H1 (cell line): Measurements from ENCODE around the gene CMIP. TPM values are rescaled to one million over a fixed set of nuclear protein-coding genes. Genes with fewer than 3 reads are reported as not detected.

ENCODE experiments used
- CTCF ChIA-PET: fragments of 300-600 bp; sonication (Branson Sonifier 250); formaldehyde crosslinking; loops from one replicate; lab custom pipeline; 2021; ENCODE audit not compliant: partially characterized antibody; lab: Charles Lee
- POLR2A ChIA-PET: fragments of 300-600 bp; sonication (Branson Sonifier 250); formaldehyde crosslinking; loops from one replicate; lab custom pipeline; 2021; ENCODE audit warnings: inconsistent platforms; ENCODE audit not compliant: partially characterized antibody; lab: Charles Lee
- DNase-seq, 2 experiments: peaks; one replicate each; pipeline versions ENCODE4 v3.0.0 to v3.0.0-alpha.2; 2010 to 2022; ENCODE audit warnings: low spot score in 2 of 2, low read depth in 1 of 2, mixed read lengths in 1 of 2
- FAIRE-seq: peaks from 2 replicates; lab custom pipeline; 2011; peaks lifted over from hg19 to GRCh38; lab: Jason Lieb, UNC
- H2AFZ ChIP-seq: 2 replicates; pipeline ENCODE4 v1.8.1; 2012; ENCODE audit warnings: low read length, inconsistent platforms
- H2AK5ac ChIP-seq: 2 replicates; pipeline ENCODE4 v1.6.1; 2013; ENCODE audit warnings: low read depth, low read length
- H2BK120ac ChIP-seq: replicated peaks from 2 replicates; pipeline ENCODE3; 2013; ENCODE audit warnings: low read depth, low read length, inconsistent platforms
- H2BK12ac ChIP-seq: 2 replicates; pipeline ENCODE4 v1.6.1; 2013; ENCODE audit warnings: low read depth, low read length
- H2BK15ac ChIP-seq: 2 replicates; pipeline ENCODE4 v1.6.1; 2013; ENCODE audit warnings: low read length
- H2BK20ac ChIP-seq: 2 replicates; pipeline ENCODE4 v1.6.1; 2013; ENCODE audit warnings: low read length
- H2BK5ac ChIP-seq: 2 replicates; pipeline ENCODE4 v1.6.1; 2013; ENCODE audit warnings: low read depth, low read length
- H3K14ac ChIP-seq: 2 replicates; pipeline ENCODE4 v1.6.1; 2013; ENCODE audit warnings: inconsistent platforms; ENCODE audit not compliant: insufficient read length
- H3K18ac ChIP-seq: 2 replicates; pipeline ENCODE4 v1.6.1; 2013; ENCODE audit warnings: low read length; ENCODE audit errors: extremely low read depth
- H3K23ac ChIP-seq: 2 replicates; pipeline ENCODE4 v1.6.1; 2013; ENCODE audit warnings: inconsistent platforms; ENCODE audit not compliant: insufficient read length
- H3K23me2 ChIP-seq: 2 replicates; pipeline ENCODE4 v1.6.1; 2013; ENCODE audit warnings: low read depth, low read length
- H3K27ac ChIP-seq: 2 replicates; pipeline ENCODE4 v1.6.1; 2011; ENCODE audit warnings: low read depth, low read length, inconsistent platforms
- H3K27me3 ChIP-seq, 4 experiments: replicated peaks in 1 of 4; 1 replicate in 1 of 4; 2 replicates in 3 of 4; pipeline versions ENCODE4 v1.6.1 to v1.8.1; 2011 to 2013; ENCODE audit warnings: low read length in 3 of 4, mild to moderate bottlenecking in 3 of 4, inconsistent platforms in 2 of 4, mixed read lengths in 2 of 4, moderate library complexity in 1 of 4; ENCODE audit not compliant: control insufficient read depth in 3 of 4, insufficient read depth in 3 of 4; ENCODE audit errors: extremely low read depth in 1 of 4
- H3K36me3 ChIP-seq, 4 experiments: 2 replicates each; pipeline versions ENCODE4 v1.6.1 to v1.8.1; 2011 to 2013; ENCODE audit warnings: mild to moderate bottlenecking in 4 of 4, low read length in 3 of 4, moderate library complexity in 2 of 4, control low read depth in 1 of 4, inconsistent platforms in 1 of 4; ENCODE audit not compliant: insufficient read depth in 4 of 4, control insufficient read depth in 2 of 4
- H3K4ac ChIP-seq: replicated peaks from 2 replicates; pipeline ENCODE3; 2013; ENCODE audit warnings: low read length, low read depth, mixed read lengths, inconsistent platforms; ENCODE audit not compliant: insufficient read length
- H3K4me1 ChIP-seq, 4 experiments: replicated peaks in 1 of 4; 1 replicate in 1 of 4; 2 replicates in 3 of 4; pipeline versions ENCODE4 v1.6.1 to v1.8.1; 2011 to 2013; ENCODE audit warnings: low read length in 3 of 4, inconsistent platforms in 2 of 4, mixed read lengths in 1 of 4; ENCODE audit not compliant: insufficient read depth in 4 of 4, control insufficient read depth in 3 of 4
- H3K4me2 ChIP-seq, 2 experiments: 2 replicates each; pipeline versions ENCODE4 v1.6.1 to v1.8.1; 2011 to 2013; ENCODE audit warnings: low read depth in 2 of 2, low read length in 2 of 2, control low read depth in 1 of 2, inconsistent platforms in 1 of 2, mild to moderate bottlenecking in 1 of 2; ENCODE audit not compliant: insufficient read depth in 1 of 2
- H3K4me3 ChIP-seq, 4 experiments: fragments of 200-600, 300-600 bp in 1 of 4; sonication (generic), shearing (Covaris generic), sonication (Bioruptor Twin) in 1 of 4; 2 replicates each; pipeline versions ENCODE4 v1.5.1 to v1.8.1; 2011 to 2016; ENCODE audit warnings: low read length in 4 of 4, low read depth in 3 of 4, control low read depth in 2 of 4, inconsistent platforms in 2 of 4, mild to moderate bottlenecking in 2 of 4, mixed read lengths in 1 of 4, moderate library complexity in 1 of 4; ENCODE audit not compliant: insufficient read depth in 2 of 4; ENCODE audit errors: extremely low read depth in 1 of 4
- H3K56ac ChIP-seq: replicated peaks from 2 replicates; pipeline ENCODE3; 2013; ENCODE audit warnings: low read depth, mild to moderate bottlenecking, mixed read lengths, low read length, inconsistent platforms; ENCODE audit not compliant: insufficient read length
- H3K79me1 ChIP-seq: 2 replicates; pipeline ENCODE4 v1.6.1; 2013; ENCODE audit warnings: low read depth, low read length, control low read depth
- H3K79me2 ChIP-seq, 2 experiments: 2 replicates each; pipeline versions ENCODE4 v1.6.1 to v1.8.1; 2012 to 2013; ENCODE audit warnings: low read length in 2 of 2, mild to moderate bottlenecking in 2 of 2, inconsistent platforms in 1 of 2; ENCODE audit not compliant: insufficient read depth in 2 of 2, control insufficient read depth in 1 of 2
- H3K9ac ChIP-seq, 4 experiments: replicated peaks in 1 of 4; 1 replicate in 1 of 4; 2 replicates in 3 of 4; pipeline versions ENCODE4 v1.6.1 to v1.8.1; 2011 to 2013; ENCODE audit warnings: low read depth in 3 of 4, low read length in 3 of 4, control low read depth in 2 of 4, mild to moderate bottlenecking in 2 of 4, moderate library complexity in 2 of 4, inconsistent platforms in 1 of 4; ENCODE audit errors: extremely low read depth in 1 of 4
- H3K9me3 ChIP-seq, 2 experiments: 2 replicates each; pipeline versions ENCODE4 v1.6.1 to v1.8.1; 2012 to 2013; ENCODE audit warnings: mild to moderate bottlenecking in 2 of 2, moderate library complexity in 2 of 2, control low read depth in 1 of 2, inconsistent platforms in 1 of 2, low read depth in 1 of 2, low read length in 1 of 2, mixed read lengths in 1 of 2; ENCODE audit not compliant: insufficient read depth in 2 of 2
- H4K20me1 ChIP-seq, 2 experiments: replicated peaks in 1 of 2; 2 replicates each; pipeline versions ENCODE3 to v1.8.1; 2011 to 2013; ENCODE audit warnings: inconsistent platforms in 2 of 2, low read length in 2 of 2, mild to moderate bottlenecking in 1 of 2; ENCODE audit not compliant: insufficient read depth in 2 of 2, control insufficient read depth in 1 of 2
- H4K5ac ChIP-seq: 2 replicates; pipeline ENCODE4 v1.6.1; 2013; ENCODE audit warnings: low read length, low read depth, mixed read lengths, inconsistent platforms; ENCODE audit not compliant: insufficient read length
- H4K8ac ChIP-seq: 2 replicates; pipeline ENCODE4 v1.8.0; 2013; ENCODE audit warnings: mild to moderate bottlenecking, moderate library complexity, low read length, inconsistent platforms; ENCODE audit not compliant: insufficient read depth; ENCODE audit errors: extremely low read depth
- H4K91ac ChIP-seq: replicated peaks from 2 replicates; pipeline ENCODE3; 2013; ENCODE audit warnings: low read length, mixed read lengths, inconsistent platforms; ENCODE audit not compliant: insufficient read length
- CREB1 ChIP-seq: IDR thresholded peaks from 2 replicates; pipeline ENCODE4 v1.6.1; 2012; ENCODE audit warnings: inconsistent platforms
- MAFK ChIP-seq: IDR thresholded peaks from 2 replicates; pipeline ENCODE4 v1.6.1; 2012; ENCODE audit warnings: low read depth, mild to moderate bottlenecking, improper control_type of control experiment, low read length
- WGBS, 2 experiments: shearing (Covaris generic) in 1 of 2; methylation state at CpG; one replicate each; pipeline versions ENCODE4 v1.1.6 to v1.1.7; 2013 to 2015; ENCODE audit warnings: low lambda C conversion rate in 2 of 2, mixed read lengths in 2 of 2, inconsistent platforms in 1 of 2, low coverage in 1 of 2, missing lambda C conversion rate in 1 of 2; ENCODE audit not compliant: insufficient replicate concordance in 2 of 2, insufficient coverage in 1 of 2, insufficient read length in 1 of 2; ENCODE audit errors: extremely low coverage in 1 of 2, missing lambda C conversion rate in 1 of 2; 5-methylcytosine and 5-hydroxymethylcytosine counted together
- polyA plus RNA-seq, 7 experiments: library from polyadenylated mRNA; depleted of rRNA in 3 of 7; stranded (reverse) in 5 of 7; unstranded in 2 of 7; fragments of >200 nt in 5 of 7; fragments of 200-250 nt in 2 of 7; gene quantifications; 1 replicate in 5 of 7; 2 replicates in 1 of 7; 4 replicates in 1 of 7; pipeline versions ENCODE4 v1.2.1 to v1.2.3, GENCODE V29; 2011 to 2013; ENCODE audit warnings: missing spikeins in 2 of 7, mixed read lengths in 2 of 7
- total RNA-seq: library from RNA; stranded (reverse); fragmentation: NEBNext Ultra II Directional; extraction: Animal tissue kit (Norgen Biotek cat#: 25700); gene quantifications from 2 replicates; pipeline ENCODE4 v1.2.1, GENCODE V29; 2021
- TF ChIP-seq, protein P1 (sequence below): IDR thresholded peaks from 2 replicates; pipeline ENCODE4 v1.6.1; 2012; ENCODE audit warnings: inconsistent platforms
- TF ChIP-seq, protein P2 (sequence below): IDR thresholded peaks from 2 replicates; pipeline ENCODE4 v1.6.1; 2011; ENCODE audit warnings: low read length, improper control_type of control experiment

The CMIP gene
- total and polyA plus RNA-seq, 2 of the 8 experiments (the other 6 are each of a cell fraction or from before 2014, with no cell fraction given): 7.9 to 53.2 TPM

DNA sequence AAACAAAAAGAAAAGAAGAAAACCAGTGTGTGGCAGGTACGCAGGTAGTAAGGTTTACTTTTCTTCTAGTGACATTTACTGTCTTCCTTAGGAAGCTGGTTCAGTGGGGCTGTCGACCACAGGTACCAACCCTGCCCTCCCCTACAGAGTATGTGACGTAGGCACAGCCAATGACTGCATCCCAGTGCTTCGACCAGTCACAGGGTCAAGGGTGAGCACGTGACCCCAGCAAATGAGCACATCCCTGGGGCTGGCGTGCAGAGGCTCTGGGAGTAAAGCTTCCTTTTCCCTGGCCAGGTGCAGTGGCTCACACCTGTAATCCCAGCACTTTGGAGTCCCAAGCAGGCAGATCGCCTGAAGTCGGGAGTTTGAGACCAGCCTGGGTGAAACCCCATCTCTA, 295.6 kb downstream of the CMIP start:
- no peak overlapping the region for H3K27ac ChIP-seq

More for the DNA sequence above, 295.6 kb downstream of the CMIP start:
- no peak overlapping the region for H3K56ac ChIP-seq
- H2AFZ ChIP-seq: no peak overlapping the region; the same call in 1 of the 2 replicates
- H4K5ac ChIP-seq: no peak overlapping the region
- H2BK12ac ChIP-seq: no peak overlapping the region
- POLR2A ChIA-PET: interaction anchor here (0.8 kb wide), 1 partner anchor 11 kb away, joined by 4 read pairs; no protein-coding TSS in a partner anchor
- no peaks in the 10 kb centered on the region for H3K36me3 ChIP-seq
- no peak overlapping the region; a peak in 1 of 7 replicates for H3K9ac ChIP-seq
- no peak overlapping the region for H3K18ac ChIP-seq
- no peak overlapping the region for H2AK5ac ChIP-seq
- H3K79me1 ChIP-seq: no peaks in the 10 kb centered on the region
- peak; percentile 50; the same call in 1 of the 2 replicates for TF ChIP-seq CREB1
- TF ChIP-seq, protein P1, sequence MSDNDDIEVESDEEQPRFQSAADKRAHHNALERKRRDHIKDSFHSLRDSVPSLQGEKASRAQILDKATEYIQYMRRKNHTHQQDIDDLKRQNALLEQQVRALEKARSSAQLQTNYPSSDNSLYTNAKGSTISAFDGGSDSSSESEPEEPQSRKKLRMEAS: 0 out of 2 replicates have a peak, but pooled peaks have one; percentile 17
- TF ChIP-seq MAFK: no peak
- TF ChIP-seq, protein P2, sequence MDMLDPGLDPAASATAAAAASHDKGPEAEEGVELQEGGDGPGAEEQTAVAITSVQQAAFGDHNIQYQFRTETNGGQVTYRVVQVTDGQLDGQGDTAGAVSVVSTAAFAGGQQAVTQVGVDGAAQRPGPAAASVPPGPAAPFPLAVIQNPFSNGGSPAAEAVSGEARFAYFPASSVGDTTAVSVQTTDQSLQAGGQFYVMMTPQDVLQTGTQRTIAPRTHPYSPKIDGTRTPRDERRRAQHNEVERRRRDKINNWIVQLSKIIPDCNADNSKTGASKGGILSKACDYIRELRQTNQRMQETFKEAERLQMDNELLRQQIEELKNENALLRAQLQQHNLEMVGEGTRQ: peak; percentile 77
- no peak overlapping the region for H4K91ac ChIP-seq
- H3K4me2 ChIP-seq: no peak overlapping the region
- H3K23ac ChIP-seq: no peak overlapping the region
- H2BK15ac ChIP-seq: no peak overlapping the region
- no peak overlapping the region for H4K8ac ChIP-seq
- peaks cover 0 to 2% (median 0%) of the 10 kb centered on the region in 4 experiments; a peak in 3 of 7 replicates for H3K4me1 ChIP-seq
- no peak overlapping the region for H2BK5ac ChIP-seq
- H3K9me3 ChIP-seq: no peaks in the 10 kb centered on the region
- H3K4ac ChIP-seq: no peak overlapping the region
- no peak overlapping the region for H2BK20ac ChIP-seq
- CTCF ChIA-PET: interaction anchor here (0.6 to 4.2 kb wide), 13 partner anchors 9 to 524 kb away, joined by 3 to 25 read pairs (median 3); no protein-coding TSS in a partner anchor
- H3K14ac ChIP-seq: no peak overlapping the region
- DNase-seq (peak in 1 of 2 experiments; percentile 58), FAIRE-seq (no peak)
- no peak overlapping the region for H2BK120ac ChIP-seq
- H3K4me3 ChIP-seq: no peak overlapping the region
- H3K27me3 ChIP-seq: no peaks in the 10 kb centered on the region
- no peaks in the 10 kb centered on the region for H3K79me2 ChIP-seq
- no peaks in the 10 kb centered on the region; the same call in 1 of the 2 replicates for H3K23me2 ChIP-seq
- 81% methylated on average over 8 of the region's 8 CpGs; no CpG with 5 or more reads in 1 of the 2 experiments for WGBS, 2 experiments
- H4K20me1 ChIP-seq: no peaks in the 10 kb centered on the region
